ENCODE results near the gene PTPRE.

Gene PTPRE

DNA sequence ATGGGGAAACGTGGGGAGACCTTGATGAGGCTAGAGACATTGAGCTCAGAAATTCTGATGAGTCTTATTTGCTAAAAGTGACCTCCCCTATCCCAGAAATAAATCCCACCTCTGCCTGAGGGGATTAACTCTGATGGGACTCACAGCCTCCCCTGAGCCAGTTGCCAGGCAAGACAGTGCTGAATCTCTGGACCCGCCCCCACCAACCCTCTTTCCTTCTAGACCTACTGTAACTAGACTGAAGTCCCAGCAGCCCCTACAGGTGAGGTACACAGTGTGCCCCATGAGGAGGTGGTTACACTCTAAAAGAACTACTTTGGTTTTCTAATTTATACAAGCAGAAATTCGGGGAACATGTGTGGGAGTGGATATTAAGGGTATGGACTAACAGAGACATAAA, 42.9 kb downstream of the PTPRE start:
- H3K36me3 ChIP-seq (ENCODE audit: insufficient read depth, low read length): no peaks in the 10 kb centered on the region
- H3K4me3 ChIP-seq (ENCODE audit: low read depth in 1 of 2, low read length in 2 of 2): no peak overlapping the region

DNA sequence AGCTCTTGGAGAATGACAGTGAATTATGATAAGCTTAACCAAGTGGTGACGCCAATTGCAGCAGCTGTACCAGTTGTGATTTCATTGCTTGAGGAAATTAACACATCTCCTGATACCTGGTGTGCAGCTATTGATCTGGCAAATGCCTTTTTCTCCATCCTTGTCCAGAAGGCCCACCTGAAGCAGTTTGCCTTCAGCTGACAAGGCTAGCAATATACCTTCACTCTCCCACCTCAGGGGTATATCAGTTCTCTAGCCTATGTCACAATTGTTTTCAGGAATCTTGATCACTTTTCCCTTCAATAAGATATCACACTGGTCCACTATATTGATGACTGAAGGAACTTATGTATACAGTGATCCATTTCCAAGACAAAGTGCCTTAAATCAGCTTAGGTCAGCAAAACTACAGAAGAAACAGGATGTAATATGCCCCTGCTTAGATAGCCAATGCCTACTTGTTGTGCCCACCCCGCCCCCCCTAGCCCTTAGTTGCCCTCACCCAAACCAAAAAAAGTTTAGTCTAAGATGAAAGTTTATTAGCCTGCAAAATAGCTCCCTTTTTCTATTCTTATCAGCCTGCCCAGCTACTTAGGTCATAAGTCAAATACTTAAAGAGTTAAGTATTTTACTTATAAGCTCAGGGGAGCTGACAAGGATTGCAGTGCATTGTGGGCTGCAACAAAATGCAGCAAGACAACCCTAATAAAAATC, 45.1 kb downstream of the PTPRE start:
- Histone ChIP-seq H3K27ac (ENCODE audit: low read depth, low read length) (no peak overlapping the region), H3K9ac (ENCODE audit: low read length) (no peak overlapping the region), H3K27me3 (ENCODE audit: control insufficient read depth in 1 of 2, insufficient read depth in 2 of 2, low read length in 2 of 2) (no peaks in the 10 kb centered on the region), H3K9me3 (ENCODE audit: low read length) (no peaks in the 10 kb centered on the region), H3K4me3 (ENCODE audit: low read depth in 1 of 2, low read length in 2 of 2) (no peak overlapping the region), H3K36me3 (ENCODE audit: insufficient read depth, low read length) (no peaks in the 10 kb centered on the region), H3K4me1 (ENCODE audit: insufficient read depth, low read length) (no peaks in the 10 kb centered on the region)

More for the DNA sequence above, 42.9 kb downstream of the PTPRE start:
- no peak overlapping the region for H3K27ac ChIP-seq (ENCODE audit: low read depth, low read length)
- H3K27me3 ChIP-seq (ENCODE audit: control insufficient read depth in 1 of 2, insufficient read depth in 2 of 2, low read length in 2 of 2): no peaks in the 10 kb centered on the region
- H3K9me3 ChIP-seq (ENCODE audit: low read length): no peaks in the 10 kb centered on the region
- H3K9ac ChIP-seq (ENCODE audit: low read length): no peak overlapping the region
- no peaks in the 10 kb centered on the region for H3K4me1 ChIP-seq (ENCODE audit: insufficient read depth, low read length)

DNA sequence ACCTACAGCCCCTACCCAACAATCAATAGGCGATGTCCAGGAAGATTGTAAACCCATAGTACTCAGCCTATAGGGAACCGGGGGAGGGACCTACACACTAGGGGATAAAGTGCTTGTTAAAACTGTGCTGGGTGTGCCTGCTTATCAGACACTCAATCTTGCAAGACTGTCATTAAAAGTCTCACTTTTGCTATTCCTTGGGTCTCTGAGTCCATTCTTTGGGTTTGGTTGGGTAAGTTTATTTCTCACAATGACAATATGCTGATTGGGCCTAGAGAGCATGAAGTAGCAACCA, 45.6 kb downstream of the PTPRE start:
- no peaks in the 10 kb centered on the region for H3K9me3 ChIP-seq (ENCODE audit: low read length)
- no peak overlapping the region for H3K4me3 ChIP-seq (ENCODE audit: low read depth in 1 of 2, low read length in 2 of 2)
- no peaks in the 10 kb centered on the region for H3K27me3 ChIP-seq (ENCODE audit: control insufficient read depth in 1 of 2, insufficient read depth in 2 of 2, low read length in 2 of 2)
- H3K9ac ChIP-seq (ENCODE audit: low read length): no peak overlapping the region
- no peaks in the 10 kb centered on the region for H3K36me3 ChIP-seq (ENCODE audit: insufficient read depth, low read length)
- no peaks in the 10 kb centered on the region for H3K4me1 ChIP-seq (ENCODE audit: insufficient read depth, low read length)
- H3K27ac ChIP-seq (ENCODE audit: low read depth, low read length): no peak overlapping the region

DNA sequence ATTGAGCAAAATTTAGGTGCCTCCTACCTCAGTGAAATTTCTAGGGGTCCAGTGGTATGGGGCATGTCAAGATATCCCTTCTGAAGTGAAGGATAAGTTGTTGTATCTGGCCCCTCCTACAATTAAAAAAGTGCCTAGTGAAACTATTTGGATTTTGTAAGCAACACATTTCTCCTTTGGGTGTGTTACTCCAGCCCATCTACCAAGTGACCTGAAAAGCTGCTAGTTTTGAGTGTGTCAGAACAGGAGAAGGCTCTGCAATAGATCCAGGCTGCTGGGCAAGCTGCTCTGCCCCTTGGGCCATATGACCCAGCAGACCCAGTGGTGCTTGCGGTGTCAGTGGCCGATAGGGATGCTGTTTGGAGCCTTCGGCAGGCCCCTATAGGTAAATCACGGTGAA, 46.0 kb downstream of the PTPRE start:
- H3K27ac ChIP-seq (ENCODE audit: low read depth, low read length): no peak overlapping the region
- H3K9ac ChIP-seq (ENCODE audit: low read length): no peak overlapping the region

DNA sequence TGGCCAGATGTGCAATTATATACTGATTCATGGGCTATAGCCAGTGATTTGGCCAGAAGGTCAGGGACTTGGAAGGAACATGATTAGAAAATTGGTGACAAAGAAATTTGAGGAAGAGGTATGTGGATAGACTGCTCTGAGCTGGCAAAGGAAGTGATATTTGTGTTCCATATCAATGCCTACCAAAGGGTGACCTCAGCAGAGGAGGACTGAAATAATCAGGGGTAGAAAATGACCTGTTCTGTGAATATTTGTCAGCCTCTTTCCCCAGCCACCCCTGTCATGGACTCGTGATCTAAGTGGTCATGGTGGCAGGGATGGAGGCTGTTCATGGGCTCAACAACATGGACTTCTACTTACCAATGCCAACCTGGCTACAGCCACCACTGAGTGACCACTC, 47.0 kb downstream of the PTPRE start:
- no peaks in the 10 kb centered on the region for H3K27me3 ChIP-seq (ENCODE audit: control insufficient read depth in 1 of 2, insufficient read depth in 2 of 2, low read length in 2 of 2)
- no peaks in the 10 kb centered on the region for H3K36me3 ChIP-seq (ENCODE audit: insufficient read depth, low read length)
- no peak overlapping the region for H3K4me3 ChIP-seq (ENCODE audit: low read depth in 1 of 2, low read length in 2 of 2)
- H3K4me1 ChIP-seq (ENCODE audit: insufficient read depth, low read length): no peaks in the 10 kb centered on the region
- no peaks in the 10 kb centered on the region for H3K9me3 ChIP-seq (ENCODE audit: low read length)
- no peak overlapping the region for H3K27ac ChIP-seq (ENCODE audit: low read depth, low read length)
- H3K9ac ChIP-seq (ENCODE audit: low read length): no peak overlapping the region

More for the DNA sequence above, 46.0 kb downstream of the PTPRE start:
- Histone ChIP-seq H3K4me3 (ENCODE audit: low read depth in 1 of 2, low read length in 2 of 2) (no peak overlapping the region), H3K36me3 (ENCODE audit: insufficient read depth, low read length) (no peaks in the 10 kb centered on the region), H3K27me3 (ENCODE audit: control insufficient read depth in 1 of 2, insufficient read depth in 2 of 2, low read length in 2 of 2) (no peaks in the 10 kb centered on the region), H3K4me1 (ENCODE audit: insufficient read depth, low read length) (no peaks in the 10 kb centered on the region), H3K9me3 (ENCODE audit: low read length) (no peaks in the 10 kb centered on the region)

DNA sequence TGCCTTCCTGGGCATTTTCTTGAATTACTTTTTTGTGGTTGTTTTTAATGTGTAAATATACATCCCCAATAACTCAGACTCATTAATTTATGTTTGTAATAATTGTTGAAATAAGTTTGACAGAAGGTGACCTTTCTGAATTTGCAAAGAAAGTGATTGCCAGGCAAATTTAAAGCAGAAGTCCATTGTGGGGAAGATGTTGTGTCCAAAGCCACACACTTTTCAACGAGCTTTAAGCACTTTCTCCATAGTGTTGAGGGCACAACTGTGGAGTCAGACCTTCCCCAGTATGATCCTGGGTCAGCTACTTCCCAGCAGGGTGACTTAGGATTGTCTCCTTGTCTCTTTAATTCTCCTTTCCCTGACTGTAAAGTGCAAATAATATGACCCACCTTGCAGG, 52.5 kb downstream of the PTPRE start:
- no peaks in the 10 kb centered on the region for H3K4me1 ChIP-seq (ENCODE audit: insufficient read depth, low read length)
- H3K4me3 ChIP-seq (ENCODE audit: low read depth in 1 of 2, low read length in 2 of 2): no peak overlapping the region
- H3K36me3 ChIP-seq (ENCODE audit: insufficient read depth, low read length): no peaks in the 10 kb centered on the region
- no peak overlapping the region for H3K27ac ChIP-seq (ENCODE audit: low read depth, low read length)
- no peaks in the 10 kb centered on the region for H3K27me3 ChIP-seq (ENCODE audit: control insufficient read depth in 1 of 2, insufficient read depth in 2 of 2, low read length in 2 of 2)
- no peaks in the 10 kb centered on the region for H3K9me3 ChIP-seq (ENCODE audit: low read length)
- no peak overlapping the region for H3K9ac ChIP-seq (ENCODE audit: low read length)

DNA sequence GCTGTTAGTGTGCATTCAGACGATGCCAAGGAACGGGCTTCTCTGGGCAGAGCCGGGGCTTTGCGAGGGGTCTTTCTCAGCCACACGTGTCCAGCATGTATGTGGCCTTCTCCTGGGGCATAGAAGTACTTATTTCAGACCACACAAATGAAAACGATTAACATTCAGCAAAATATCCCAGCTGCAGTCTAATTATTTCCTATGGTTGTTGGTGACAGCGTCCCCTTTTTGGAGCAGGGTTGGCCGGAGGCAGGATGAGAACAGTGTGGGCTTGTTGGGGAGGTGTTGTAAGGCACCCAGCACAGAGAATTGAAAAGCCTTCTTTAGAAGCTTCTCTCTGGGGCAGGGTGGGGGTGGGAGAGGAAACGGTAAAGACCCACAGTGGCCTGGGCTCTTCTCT, 54.2 kb downstream of the PTPRE start:
- no peak overlapping the region for H3K27ac ChIP-seq (ENCODE audit: low read depth, low read length)

DNA sequence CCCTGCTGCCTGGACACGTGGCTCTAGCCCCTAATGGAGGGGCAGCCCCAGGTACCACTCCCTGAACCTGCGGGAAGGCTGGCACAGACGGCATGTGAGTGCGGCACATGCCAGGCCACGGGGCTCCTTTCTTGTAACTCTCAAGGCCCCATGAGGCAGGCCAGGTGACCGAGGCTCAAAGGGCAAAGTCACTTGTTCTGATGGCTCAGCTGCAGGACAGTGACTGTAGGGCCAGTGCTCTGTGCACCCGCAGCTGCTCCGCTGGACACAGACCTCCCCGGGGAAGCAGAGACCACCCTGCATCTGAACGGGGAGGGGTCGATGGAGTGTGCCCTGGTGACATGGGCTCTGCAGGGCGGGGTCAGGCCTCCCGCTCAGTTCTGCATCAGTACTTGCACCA, 55.3 kb downstream of the PTPRE start:
- no peaks in the 10 kb centered on the region for H3K4me1 ChIP-seq (ENCODE audit: insufficient read depth, low read length)
- H3K9me3 ChIP-seq (ENCODE audit: low read length): no peaks in the 10 kb centered on the region
- no peak overlapping the region for H3K9ac ChIP-seq (ENCODE audit: low read length)
- no peaks in the 10 kb centered on the region for H3K27me3 ChIP-seq (ENCODE audit: control insufficient read depth in 1 of 2, insufficient read depth in 2 of 2, low read length in 2 of 2)
- no peak overlapping the region for H3K27ac ChIP-seq (ENCODE audit: low read depth, low read length)
- no peaks in the 10 kb centered on the region for H3K36me3 ChIP-seq (ENCODE audit: insufficient read depth, low read length)
- H3K4me3 ChIP-seq (ENCODE audit: low read depth in 1 of 2, low read length in 2 of 2): no peak overlapping the region

More for the DNA sequence above, 54.2 kb downstream of the PTPRE start:
- no peaks in the 10 kb centered on the region for H3K36me3 ChIP-seq (ENCODE audit: insufficient read depth, low read length)
- no peaks in the 10 kb centered on the region for H3K4me1 ChIP-seq (ENCODE audit: insufficient read depth, low read length)
- no peaks in the 10 kb centered on the region for H3K27me3 ChIP-seq (ENCODE audit: control insufficient read depth in 1 of 2, insufficient read depth in 2 of 2, low read length in 2 of 2)
- no peak overlapping the region for H3K4me3 ChIP-seq (ENCODE audit: low read depth in 1 of 2, low read length in 2 of 2)
- H3K9ac ChIP-seq (ENCODE audit: low read length): no peak overlapping the region
- no peaks in the 10 kb centered on the region for H3K9me3 ChIP-seq (ENCODE audit: low read length)

DNA sequence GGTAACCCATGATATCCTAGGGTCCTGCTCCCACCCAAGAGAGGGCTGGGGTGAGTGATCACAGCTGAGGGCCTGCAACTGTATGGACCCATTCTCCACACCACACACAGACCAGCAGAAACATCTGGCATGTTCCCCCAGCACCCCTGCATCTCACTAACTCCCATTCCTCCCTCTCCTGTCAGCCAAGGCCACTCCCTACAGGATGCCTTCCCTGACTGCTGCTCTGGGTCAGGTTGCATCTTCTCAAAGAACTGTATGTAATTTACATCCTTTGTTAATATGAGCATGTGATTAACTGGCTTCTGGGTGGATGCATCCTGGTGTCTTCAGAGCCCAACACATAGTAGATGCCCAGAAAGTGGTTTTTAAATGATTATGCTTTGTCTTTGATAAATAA, 56.2 kb downstream of the PTPRE start:
- no peaks in the 10 kb centered on the region for H3K4me1 ChIP-seq (ENCODE audit: insufficient read depth, low read length)
- no peak overlapping the region for H3K27ac ChIP-seq (ENCODE audit: low read depth, low read length)
- H3K27me3 ChIP-seq (ENCODE audit: control insufficient read depth in 1 of 2, insufficient read depth in 2 of 2, low read length in 2 of 2): no peaks in the 10 kb centered on the region
- H3K9me3 ChIP-seq (ENCODE audit: low read length): no peaks in the 10 kb centered on the region
- no peak overlapping the region for H3K4me3 ChIP-seq (ENCODE audit: low read depth in 1 of 2, low read length in 2 of 2)
- H3K36me3 ChIP-seq (ENCODE audit: insufficient read depth, low read length): no peaks in the 10 kb centered on the region
- H3K9ac ChIP-seq (ENCODE audit: low read length): no peak overlapping the region

DNA sequence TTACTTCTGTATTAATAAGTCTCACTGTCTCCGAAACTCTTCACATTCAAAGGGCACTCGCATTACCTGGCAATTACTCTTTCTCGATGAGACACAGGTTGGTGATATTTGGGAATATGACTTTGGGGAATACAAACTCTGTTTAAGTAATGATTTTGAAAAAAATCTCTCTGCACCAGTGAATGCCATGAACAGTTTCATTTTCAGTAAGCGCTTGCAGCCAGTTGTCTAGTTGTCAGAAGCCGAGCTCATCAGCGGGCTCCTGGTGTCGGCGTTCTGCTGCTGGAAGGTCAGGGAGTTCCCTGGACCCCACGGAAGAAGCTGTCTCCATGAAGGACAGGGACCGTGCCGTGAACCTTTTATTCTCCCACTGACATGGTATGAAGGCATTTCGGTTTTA, 57.7 kb downstream of the PTPRE start:
- no peaks in the 10 kb centered on the region for H3K9me3 ChIP-seq (ENCODE audit: low read length)
- H3K4me3 ChIP-seq (ENCODE audit: low read depth in 1 of 2, low read length in 2 of 2): no peak overlapping the region
- H3K9ac ChIP-seq (ENCODE audit: low read length): no peak overlapping the region
- no peaks in the 10 kb centered on the region for H3K27me3 ChIP-seq (ENCODE audit: control insufficient read depth in 1 of 2, insufficient read depth in 2 of 2, low read length in 2 of 2)
- H3K4me1 ChIP-seq (ENCODE audit: insufficient read depth, low read length): no peaks in the 10 kb centered on the region
- H3K27ac ChIP-seq (ENCODE audit: low read depth, low read length): no peak overlapping the region
- H3K36me3 ChIP-seq (ENCODE audit: insufficient read depth, low read length): no peaks in the 10 kb centered on the region

DNA sequence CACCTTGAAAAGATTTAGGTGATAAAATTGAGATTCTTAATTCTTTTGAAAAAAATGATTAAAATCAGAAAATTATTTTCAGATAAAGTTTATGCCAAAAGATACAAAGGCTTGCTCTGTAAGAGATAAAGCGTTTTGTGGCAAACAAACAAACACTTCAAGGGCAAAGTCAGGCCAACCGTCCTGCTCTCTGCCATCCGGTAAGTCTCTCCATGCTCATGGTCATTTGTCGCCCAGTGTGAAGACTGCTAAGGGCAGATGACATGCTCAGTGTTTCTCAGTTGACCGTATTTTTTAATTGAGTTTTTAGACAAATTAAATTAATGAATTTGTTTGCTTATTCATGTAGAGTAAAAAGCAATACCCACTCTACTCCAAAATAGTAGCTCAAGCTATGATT, 60.0 kb downstream of the PTPRE start:
- H3K27me3 ChIP-seq (ENCODE audit: control insufficient read depth in 1 of 2, insufficient read depth in 2 of 2, low read length in 2 of 2): no peaks in the 10 kb centered on the region
- H3K9me3 ChIP-seq (ENCODE audit: low read length): no peaks in the 10 kb centered on the region
- H3K4me3 ChIP-seq (ENCODE audit: low read depth in 1 of 2, low read length in 2 of 2): no peak overlapping the region
- no peaks in the 10 kb centered on the region for H3K4me1 ChIP-seq (ENCODE audit: insufficient read depth, low read length)
- no peak overlapping the region for H3K9ac ChIP-seq (ENCODE audit: low read length)
- H3K27ac ChIP-seq (ENCODE audit: low read depth, low read length): no peak overlapping the region
- no peaks in the 10 kb centered on the region for H3K36me3 ChIP-seq (ENCODE audit: insufficient read depth, low read length)

DNA sequence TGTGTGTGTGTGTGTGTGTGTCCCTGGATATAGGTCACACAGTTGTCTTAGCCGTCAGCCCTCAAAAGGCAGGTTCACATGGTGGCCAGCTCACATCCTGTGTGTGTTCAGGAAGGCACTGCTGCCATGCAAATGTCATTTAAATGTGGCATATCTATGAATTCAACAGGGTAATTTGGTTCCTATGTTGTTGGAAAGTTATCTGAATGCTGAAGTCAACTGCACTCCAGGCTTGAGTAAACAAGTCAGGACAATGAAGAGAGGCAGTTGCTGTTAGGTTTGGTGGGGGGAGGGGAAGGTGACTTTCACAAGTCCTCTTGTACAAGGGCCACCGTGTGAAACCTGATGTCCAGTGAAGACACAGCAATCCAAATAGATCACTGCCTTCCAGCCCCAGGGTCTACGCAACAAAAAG, 61.1 kb downstream of the PTPRE start:
- no peak overlapping the region for H3K4me3 ChIP-seq (ENCODE audit: low read depth in 1 of 2, low read length in 2 of 2)
- H3K36me3 ChIP-seq (ENCODE audit: insufficient read depth, low read length): no peaks in the 10 kb centered on the region
- no peak overlapping the region for H3K27ac ChIP-seq (ENCODE audit: low read depth, low read length)
- no peaks in the 10 kb centered on the region for H3K9me3 ChIP-seq (ENCODE audit: low read length)
- H3K4me1 ChIP-seq (ENCODE audit: insufficient read depth, low read length): no peaks in the 10 kb centered on the region
- no peaks in the 10 kb centered on the region for H3K27me3 ChIP-seq (ENCODE audit: control insufficient read depth in 1 of 2, insufficient read depth in 2 of 2, low read length in 2 of 2)
- no peak overlapping the region for H3K9ac ChIP-seq (ENCODE audit: low read length)

All from muscle layer of colon (tissue), 2 donors.